Right ventricle myocardium superior (tissue), 1 donor: ENCODE data around the gene ATP11A. TPM values are rescaled to one million over a fixed set of nuclear protein-coding genes. Genes with fewer than 3 reads are reported as not detected.

ENCODE experiments used
- ATAC-seq: fragments of 200-7000 bp; cut with Tn5 transposase; one replicate; pipeline ENCODE4 v1.9.1; 2020; ENCODE audit warnings: mild to moderate bottlenecking; ENCODE audit not compliant: poor library complexity
- DNase-seq: peaks from one replicate; pipeline ENCODE4 v3.0.0-alpha.2; 2020
- intact Hi-C: fragments of 100-400 bp; cut with DNase I; formaldehyde crosslinking; loops from one replicate; pipeline ENCODE4 v1.11.2; 2022
- total RNA-seq: library from RNA; stranded (reverse); fragmentation: NEBNext Ultra II Directional; extraction: Animal tissue kit (Norgen Biotek cat#: 25700); gene quantifications from one replicate; pipeline ENCODE4 v1.2.1, GENCODE V29; 2021
- donor health status: DM: no; HTN: yes; CAD: no; lungs with severe emphysema.

Gene ATP11A
- total RNA-seq, 1 donor from 2014 or later: 73.6 TPM

DNA sequence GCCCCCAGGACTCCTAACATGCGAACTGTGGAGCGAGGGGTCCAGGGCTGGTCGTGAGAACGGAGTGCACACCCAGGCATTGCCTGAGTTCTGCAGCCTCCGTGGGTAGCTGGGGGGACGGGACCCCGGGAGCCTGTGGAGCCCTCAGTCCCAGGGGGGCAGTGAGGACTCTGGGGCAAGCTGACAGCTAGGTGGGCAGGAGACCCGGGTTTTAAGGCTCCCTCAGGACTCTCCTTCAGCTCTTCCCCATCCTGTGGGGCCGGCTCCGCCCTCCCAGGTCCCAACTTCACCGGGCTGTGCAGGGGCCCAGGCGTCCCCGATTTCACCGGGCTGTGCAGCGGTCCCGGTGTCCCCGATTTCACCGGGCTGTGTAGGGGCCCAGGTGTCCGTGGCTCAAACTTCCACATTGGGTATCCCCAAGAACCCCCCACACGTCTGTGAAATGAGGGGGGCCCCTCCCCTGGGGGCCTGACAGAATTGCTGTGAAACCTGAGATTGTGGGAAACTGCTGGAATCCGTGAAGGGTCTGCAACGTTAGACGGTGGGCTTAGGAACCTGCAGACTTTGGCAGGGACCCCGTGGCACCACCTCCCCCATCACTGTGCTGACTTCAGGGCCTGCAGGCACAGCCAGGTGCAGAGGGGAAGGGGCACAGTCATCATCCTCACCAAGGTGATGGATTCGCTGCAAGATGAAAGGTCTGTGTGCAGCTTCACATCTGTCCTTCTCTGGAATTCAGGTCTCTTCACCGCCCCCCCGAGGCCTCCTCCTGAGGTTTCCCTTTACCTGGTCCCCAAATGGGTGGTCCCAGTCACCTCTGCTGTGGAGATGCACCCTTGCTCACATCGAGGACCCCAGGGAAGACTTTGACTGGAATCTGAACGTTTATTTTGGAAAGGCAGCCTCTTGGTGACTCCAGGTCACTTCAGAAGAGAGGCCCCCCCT is 206.0 kb downstream of the ATP11A start:
- no peak for ATAC-seq
- intact Hi-C loops: no loop called here
- DNase-seq: no peak

DNA sequence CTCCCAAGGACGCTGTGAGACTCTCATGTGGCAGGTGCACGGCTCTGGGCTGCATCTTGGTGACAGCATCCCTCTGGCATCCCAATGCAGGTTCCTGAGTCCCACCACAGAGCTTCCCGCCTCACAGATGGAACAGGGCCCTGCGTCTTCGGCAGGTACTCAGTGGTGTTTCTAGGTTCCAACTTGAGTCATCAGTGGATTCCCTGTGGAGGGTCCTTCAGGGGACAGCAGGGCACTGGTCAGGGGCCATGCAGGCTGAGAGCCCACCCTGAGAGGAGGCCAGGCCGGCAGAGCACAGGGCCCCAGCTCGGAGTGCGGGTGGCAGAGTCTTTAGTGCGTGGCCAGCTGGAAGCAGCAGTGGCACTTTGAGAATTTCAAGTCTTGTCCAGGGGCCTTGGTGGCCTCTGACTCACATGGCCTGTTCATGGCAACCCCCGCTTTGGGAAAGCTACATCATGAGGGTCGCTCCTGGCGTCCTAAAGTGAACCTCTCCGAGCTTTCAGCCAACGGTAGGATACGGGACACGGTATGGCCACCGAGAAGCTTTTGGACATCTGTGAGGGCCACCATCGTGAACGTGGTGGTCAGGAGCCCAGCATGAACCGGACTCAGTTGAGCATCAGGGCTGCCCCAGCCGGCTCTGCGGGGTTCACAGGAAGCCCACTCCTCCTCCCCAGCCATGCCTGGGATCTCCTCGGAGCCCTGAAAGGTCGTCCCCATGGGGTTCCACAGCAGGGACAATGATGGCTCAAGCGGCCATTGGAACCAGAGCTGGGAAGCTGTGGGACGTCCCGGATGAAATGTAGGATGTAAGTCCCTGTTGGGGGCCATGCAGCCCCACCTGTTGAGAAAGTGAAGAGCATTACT is 207.1 kb downstream of the ATP11A start:
- intact Hi-C loops: no loop called here
- no peak for ATAC-seq
- DNase-seq: no peak

DNA sequence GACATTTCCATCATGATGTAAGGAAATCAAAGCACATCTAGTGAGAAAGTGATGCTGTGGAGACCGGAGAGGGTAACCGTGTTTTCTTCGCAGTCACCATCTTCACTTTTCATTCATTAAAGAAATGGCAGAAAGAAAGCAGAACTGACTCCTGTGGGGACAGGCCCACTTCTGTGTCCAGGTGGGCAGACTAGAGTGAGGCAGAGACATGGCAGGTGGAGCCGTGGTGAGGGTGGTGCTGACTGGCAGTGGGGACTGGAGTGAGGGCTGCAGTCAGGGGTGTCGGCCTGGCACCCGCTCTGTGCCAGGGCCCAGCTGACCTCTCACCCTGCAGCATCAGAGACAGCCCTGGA is 207.7 kb downstream of the ATP11A start:
- ATAC-seq: no peak
- no peak for DNase-seq
- intact Hi-C loops: no loop called here

DNA sequence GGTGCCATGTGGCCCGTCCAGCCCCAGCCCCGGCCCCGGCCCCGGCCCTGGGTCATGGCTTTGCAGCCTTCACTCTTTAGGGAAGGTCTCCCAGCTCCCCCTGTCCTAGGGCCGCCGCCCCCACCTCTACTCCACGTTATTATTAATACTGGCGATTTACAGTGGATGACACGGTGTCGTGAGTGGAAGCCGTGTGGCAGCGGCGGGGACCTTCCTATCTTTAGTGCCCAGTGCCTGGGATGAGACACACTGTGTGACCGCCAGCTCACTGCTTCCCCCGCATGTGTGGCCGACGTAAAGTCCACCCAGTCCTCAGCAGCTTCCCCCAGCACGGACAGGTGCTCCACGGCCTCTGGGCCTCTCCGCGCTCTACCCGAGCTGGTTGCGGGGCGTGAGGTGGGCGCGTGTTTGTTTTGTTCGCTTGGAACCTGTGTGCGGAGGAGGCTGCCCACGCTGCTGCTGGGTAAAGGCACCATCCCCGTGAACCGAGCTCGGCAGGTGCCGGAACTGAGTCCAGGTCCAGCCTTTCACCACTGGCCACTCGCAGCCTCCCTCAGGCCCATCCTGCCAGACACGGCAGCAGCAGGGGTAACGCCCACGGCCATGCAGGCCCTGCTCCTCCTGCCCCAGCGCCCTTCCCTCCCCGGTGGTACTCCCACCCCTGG is 208.2 kb downstream of the ATP11A start:
- no peak for ATAC-seq
- DNase-seq: no peak
- intact Hi-C loops: no loop called here

DNA sequence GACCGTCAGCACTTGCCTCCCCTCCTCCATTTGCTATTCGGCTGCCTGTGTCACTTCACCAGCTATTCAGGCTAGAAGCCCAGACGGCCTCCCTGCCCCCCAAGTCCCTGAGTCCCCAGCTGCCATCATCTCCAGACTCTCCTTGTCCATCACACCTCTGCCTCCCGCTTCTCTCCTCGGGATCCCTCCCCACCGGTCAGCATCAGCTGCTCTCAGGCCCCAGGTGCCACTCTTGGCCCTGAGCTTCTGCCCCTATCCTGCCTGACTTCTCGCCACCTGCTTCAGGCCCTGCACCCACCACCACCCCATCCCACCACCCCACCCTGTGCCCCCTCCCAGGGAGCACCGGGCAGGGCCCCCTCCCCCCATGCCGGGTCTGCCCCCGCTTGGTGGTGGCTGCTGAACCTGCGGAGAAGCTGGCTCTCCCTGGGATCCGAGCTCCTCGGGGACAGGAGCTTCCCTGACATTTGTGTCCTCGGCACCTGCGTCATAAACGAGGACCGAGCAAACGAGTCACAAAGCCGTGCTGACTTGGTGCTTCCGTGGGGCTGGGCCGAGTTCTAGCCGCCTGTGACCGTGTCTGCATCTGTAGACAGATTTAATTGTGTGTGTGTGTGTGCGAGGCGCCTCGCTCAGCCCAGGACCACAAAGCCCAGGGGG is 208.9 kb downstream of the ATP11A start:
- ATAC-seq: no peak
- DNase-seq: no peak
- intact Hi-C loops: no loop called here

DNA sequence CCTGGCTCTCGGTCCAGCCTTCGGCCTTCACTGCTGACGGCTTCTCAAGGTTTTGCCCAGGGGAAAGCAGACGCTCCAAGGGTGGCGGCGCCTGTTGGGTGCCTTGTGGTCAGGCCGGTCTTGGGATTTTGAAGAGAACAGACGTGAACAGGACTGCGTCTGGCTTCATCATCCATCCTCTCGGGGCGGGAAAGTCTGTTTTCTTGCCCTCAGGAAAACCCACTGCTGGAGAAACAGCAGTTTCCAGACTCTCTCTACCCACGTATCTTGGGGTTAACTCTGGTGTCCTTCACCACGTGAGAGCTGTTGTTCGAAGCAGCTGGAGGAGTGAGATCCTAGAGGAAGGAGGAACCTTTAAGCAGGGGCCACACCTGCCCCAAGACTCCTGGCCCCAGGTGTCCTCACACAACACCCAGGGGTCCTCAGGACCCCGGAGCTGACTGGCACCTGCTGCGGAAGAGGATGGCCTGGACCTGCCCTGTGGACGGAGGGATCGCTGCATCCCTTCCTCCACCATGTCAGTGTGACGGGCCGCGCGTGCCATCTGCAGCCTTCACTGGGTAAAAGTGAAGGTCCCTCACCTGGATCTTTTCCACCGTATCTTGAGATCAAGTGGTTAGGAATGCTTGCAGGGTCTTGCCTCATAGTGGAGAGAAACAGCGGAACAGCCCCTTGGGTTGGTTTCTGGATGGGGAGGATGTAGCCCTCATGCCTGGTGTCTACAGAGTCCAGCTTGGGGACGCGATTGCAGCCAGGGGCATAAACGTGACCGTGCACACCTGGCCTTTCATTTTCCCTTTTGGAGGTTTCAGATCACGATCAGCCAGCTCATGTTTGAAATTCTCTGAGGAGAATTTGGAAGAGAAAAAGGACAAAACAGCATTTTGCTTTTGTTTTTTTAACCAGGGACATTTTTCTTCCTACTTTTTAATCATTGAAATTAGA is 209.7 kb downstream of the ATP11A start:
- no peak for ATAC-seq
- intact Hi-C loops: no loop called here
- no peak for DNase-seq

DNA sequence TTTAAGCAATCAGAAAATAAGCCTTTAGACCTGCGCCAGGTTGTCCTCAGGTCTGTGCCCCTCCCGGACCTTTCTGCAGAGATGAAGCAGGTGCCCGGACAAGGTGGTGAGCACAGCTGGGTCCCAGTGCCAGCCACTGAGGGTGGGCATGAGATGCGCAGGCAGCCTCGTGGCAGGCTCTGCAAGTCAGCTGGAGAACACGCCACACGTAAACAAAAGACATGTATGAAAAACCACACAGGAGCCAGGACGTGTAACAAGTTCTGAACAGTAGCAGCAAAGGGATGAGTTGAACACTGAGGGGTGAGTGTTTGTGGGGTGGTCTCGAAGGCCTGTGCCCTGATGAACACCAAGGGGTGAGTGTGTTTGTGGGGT is 210.4 kb downstream of the ATP11A start:
- intact Hi-C loops: no loop called here
- DNase-seq: no peak
- ATAC-seq: no peak

DNA sequence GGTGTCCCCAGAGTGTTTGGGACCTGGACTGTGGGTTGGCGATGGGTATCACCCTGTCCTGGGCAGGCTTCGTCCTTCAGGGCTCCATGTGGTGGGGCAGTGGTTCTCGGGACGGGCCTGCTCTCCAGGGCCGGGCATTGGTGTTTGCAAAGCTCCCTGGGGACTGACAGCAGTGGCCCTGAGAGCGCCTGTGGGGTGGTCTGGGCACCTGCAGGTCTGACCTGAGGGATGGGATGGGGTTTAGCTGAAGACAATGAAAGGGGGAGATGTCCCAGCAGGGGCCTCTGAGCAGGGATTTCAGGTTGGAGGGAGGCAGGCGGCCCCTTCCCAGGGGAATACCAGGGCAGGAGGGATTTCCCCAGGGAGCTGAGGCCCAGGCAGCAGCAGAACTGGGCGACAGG is 210.9 kb downstream of the ATP11A start:
- ATAC-seq: no peak

DNA sequence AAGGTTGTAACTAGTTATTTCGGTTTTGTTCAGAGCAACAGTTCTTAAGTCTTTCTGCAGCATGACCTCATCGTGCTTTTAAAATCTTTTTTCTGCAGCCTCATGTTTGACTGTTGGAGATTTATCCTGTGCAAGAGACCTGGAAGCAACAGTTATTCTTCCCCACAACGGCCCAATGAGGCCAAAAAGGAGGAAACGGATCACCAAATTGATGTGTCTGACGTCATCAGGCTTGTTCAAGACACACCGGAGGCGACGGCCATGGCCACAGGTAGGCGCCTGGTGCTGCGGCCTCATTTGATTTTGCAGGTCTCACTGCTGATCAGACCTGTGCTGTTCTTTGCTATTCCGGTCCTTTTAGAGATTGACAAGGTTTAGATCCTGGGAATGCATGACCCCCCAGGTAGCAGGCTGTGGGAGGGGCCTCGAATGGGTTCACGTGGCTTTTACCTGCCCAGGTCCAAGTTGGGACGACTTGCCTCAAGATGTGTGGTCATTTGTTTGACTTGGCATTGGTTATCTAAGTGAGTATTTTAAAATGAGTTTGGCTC is 212.3 kb downstream of the ATP11A start:
- DNase-seq: no peak
- no peak for ATAC-seq
- intact Hi-C loops: no loop called here

More for the DNA sequence above, 210.9 kb downstream of the ATP11A start:
- intact Hi-C loops: no loop called here
- DNase-seq: no peak

DNA sequence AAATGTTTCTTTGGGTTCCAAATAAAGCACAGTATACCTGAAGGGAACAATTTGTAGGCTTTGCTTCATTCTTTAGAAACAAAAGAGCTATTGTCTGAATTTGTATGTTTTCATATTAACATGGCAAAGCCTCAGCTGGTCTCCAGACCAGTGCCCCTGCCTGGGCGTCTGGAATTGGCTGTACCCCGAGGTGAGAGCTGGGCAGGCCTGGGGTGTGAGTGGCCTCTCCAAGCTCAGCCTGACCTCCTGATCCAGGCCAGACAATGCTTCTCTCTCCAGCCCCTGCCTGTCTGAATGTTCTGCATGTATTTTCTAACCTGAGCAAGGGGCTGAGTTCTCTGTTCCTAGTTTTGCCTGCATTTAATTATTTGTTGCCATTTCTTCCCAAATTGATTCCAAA is 212.8 kb downstream of the ATP11A start:
- DNase-seq: no peak
- no peak for ATAC-seq
- intact Hi-C loops: no loop called here

DNA sequence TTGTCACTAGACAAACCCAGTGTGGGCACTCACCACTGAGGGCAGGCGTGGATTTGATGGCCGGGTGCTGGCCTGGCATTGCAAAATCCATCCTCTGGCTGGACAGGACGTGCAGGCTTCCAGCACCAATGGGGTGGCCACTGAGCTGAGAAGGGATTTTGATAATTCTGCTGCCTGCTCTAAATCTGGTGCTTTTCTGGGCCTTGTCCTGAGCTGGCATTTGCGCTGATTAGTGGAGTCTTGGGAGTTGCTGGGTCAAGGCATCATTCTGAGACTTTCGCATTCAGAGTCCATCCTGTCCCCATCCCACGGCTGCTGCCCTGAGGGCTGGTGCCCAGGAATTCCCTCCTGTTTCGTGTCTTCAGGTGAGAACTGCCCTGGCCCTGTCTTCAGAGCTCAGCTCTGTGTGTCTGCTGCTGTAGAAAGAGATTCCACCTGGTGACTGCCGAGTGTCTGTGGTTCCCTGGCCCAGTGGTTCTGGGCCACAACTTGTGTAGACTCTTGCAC is 213.3 kb downstream of the ATP11A start:
- ATAC-seq (no peak), DNase-seq (no peak)
- intact Hi-C loops: no loop called here

DNA sequence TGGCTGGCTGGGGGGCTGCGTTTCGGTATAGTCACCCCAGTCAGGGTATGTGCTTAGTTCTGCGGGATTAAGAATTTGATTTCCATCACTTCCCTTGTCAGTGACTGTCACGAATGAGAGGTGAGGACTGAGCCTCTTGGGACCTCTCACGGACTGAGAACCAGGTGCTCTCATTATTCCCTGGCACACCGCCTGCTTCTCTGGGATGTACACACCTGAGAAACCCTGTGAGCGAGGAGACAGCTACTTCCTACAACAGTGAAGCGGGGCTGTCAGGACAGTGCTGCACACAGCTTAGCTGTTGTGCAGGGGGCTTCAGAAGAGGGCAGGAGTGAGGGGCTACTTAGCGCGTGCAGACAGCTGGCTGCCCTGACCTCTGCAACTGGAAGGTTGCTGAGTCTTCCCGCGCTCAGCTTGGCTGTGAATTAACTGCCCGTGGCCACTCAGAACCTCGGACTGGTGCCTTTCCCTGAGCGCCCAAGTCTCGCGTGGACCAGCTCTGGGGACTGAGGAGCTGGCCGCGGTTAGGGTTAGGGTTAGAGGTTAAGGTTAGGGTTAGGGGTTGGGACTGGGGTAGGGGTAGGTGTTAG is 213.9 kb downstream of the ATP11A start:
- intact Hi-C loops: no loop called here
- DNase-seq (no peak), ATAC-seq (no peak)

DNA sequence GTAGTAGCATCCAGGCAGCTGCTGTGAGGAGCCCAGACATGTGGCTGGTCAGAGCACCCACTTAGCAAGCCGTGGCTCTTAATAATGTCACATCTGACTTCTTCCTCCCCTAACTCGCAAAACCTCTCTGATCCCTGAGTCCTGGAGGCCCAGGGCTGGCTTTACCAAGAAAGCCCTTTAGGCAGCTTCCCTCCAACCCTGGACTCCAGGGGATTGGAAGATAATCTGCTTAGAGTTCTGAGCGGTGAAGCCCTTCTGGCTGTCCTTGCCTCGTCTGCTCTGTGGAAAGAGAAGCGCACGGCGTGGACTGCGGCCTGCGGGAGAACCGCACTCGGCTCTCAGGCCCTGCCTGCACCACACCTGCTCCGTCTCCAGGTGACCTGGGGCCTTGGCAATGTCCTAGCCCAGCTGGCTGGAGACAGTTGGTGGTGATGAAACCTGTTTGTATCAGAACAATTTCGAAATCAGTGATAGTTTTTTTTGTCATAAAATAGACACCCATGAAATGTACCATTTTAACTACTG is 214.7 kb downstream of the ATP11A start:
- intact Hi-C loops: no loop called here
- DNase-seq (no peak), ATAC-seq (no peak)

DNA sequence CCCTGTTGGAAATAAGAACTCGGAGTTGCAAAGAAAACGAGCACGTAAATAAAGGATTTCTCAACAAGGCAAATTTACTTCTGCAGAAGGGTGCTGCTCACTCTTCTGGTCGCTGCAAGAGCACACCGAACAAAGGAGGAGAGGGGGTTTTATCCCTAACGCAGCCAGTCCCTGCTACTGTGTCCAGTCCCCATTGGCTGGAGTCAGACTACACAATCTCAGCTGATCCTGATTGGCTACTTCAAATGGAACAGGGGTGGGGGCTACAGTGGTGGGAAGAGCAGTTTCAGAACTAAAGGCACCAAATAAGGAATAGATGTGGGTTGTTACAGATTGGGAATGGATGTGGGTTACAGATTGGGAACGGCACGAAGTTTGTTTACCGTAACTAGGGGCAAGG is 215.2 kb downstream of the ATP11A start:
- no peak for DNase-seq
- intact Hi-C loops: no loop called here
- ATAC-seq: no peak

DNA sequence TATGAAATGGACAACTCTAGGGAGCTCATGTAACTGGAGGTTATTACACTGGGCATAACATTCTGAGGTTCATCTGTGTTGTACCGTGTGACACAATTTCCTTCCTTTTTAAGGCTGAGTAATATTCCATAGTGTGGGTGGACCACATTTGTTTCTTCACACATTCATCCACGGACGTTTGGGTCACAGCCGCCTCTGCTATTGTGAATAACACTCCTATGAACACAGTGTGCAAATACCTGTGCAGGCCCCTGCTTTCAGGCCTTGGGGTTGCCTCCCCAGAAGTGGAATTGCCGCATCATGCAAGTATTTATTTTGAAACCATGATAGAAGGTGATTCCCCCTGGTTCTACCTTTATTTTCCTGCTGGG is 215.8 kb downstream of the ATP11A start:
- DNase-seq (no peak), ATAC-seq (no peak)
- intact Hi-C loops: no loop called here

DNA sequence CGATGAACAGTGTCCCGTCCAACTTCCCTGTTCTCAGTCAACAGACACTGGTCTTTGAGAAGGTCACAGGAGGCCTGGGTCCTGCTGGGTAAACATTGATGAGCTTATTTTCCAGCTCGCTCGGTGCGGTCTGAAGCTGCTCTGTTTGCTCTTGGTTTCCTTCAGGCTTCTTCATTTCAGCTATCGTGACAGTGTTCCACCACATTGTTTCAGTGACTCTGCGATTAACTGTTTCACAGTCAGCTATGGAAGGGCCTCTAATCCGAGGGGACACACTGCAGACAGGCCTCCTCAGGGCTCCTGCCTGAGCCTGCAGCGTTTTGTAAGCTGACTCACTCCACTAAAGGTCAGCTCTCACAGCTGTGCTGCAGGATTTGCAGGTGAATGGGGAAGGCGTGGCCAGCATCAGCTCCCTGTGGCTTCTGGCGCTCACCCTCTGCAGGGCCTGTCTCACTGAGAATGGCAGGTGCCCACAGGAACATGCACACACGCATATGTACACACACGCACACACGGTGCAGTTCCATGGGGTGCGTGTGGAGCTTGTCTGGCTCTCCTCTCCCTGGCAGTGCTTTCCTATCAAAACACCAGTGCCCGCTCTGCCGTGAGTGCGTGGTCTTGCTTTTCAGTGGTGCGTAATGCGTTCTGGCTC is 216.3 kb downstream of the ATP11A start:
- ATAC-seq (no peak), DNase-seq (no peak)
- intact Hi-C loops: no loop called here
